22Rv1 (cell line): ENCODE results near the gene ZNFX1.

Source experiments
- H3K27ac ChIP-seq: fragments of 450-650 bp; 2 replicates; pipeline ENCODE4 v1.5.1; 2017
- ZFX ChIP-seq: fragments of 450-650 bp; IDR thresholded peaks from 2 replicates; pipeline ENCODE4 v1.6.1; 2017; ENCODE audit warnings: antibody characterized with exemption, borderline replicate concordance
- TF ChIP-seq, protein P1 (sequence below): fragments of 450-650 bp; IDR thresholded peaks from 2 replicates; pipeline ENCODE4 v1.5.1; 2017; ENCODE audit warnings: mild to moderate bottlenecking

Gene ZNFX1

DNA sequence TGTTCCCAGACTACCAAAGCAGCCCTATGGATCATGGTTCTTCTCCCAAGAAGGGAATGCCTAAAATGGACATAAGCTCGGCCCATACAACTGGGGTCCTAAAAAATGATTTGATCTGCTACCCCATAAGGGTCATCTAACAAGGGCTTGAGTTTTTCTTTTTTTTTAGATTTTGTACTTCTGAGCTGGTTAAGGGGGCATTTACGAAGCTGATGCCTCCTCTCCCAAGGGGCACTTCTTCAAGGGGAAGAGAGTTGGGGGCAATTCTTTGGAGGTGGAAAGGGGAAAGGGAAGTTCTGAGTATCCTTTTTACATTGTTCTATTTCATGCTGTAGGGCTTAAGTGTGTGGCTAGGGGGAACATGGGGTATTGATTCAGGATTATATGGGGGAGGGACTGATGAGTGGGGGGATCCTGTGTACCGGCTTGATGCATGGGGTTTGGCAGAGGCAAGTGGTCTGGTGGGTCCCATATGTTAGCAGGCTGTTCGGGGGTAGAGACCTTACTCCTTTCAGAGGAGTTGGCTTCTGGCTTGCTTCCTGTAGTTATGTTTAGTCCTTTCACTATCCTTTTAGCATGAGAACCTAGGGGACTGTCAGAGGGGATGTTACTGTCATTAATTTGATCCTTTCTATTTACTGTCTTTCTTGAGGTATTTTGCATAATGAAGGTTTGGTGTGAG, 8.1 kb upstream of the ZNFX1 start:
- TF ChIP-seq, protein P1, sequence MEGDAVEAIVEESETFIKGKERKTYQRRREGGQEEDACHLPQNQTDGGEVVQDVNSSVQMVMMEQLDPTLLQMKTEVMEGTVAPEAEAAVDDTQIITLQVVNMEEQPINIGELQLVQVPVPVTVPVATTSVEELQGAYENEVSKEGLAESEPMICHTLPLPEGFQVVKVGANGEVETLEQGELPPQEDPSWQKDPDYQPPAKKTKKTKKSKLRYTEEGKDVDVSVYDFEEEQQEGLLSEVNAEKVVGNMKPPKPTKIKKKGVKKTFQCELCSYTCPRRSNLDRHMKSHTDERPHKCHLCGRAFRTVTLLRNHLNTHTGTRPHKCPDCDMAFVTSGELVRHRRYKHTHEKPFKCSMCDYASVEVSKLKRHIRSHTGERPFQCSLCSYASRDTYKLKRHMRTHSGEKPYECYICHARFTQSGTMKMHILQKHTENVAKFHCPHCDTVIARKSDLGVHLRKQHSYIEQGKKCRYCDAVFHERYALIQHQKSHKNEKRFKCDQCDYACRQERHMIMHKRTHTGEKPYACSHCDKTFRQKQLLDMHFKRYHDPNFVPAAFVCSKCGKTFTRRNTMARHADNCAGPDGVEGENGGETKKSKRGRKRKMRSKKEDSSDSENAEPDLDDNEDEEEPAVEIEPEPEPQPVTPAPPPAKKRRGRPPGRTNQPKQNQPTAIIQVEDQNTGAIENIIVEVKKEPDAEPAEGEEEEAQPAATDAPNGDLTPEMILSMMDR = no peak
- no peak for TF ChIP-seq ZFX
- H3K27ac ChIP-seq = peak overlapping the region; percentile 73

DNA sequence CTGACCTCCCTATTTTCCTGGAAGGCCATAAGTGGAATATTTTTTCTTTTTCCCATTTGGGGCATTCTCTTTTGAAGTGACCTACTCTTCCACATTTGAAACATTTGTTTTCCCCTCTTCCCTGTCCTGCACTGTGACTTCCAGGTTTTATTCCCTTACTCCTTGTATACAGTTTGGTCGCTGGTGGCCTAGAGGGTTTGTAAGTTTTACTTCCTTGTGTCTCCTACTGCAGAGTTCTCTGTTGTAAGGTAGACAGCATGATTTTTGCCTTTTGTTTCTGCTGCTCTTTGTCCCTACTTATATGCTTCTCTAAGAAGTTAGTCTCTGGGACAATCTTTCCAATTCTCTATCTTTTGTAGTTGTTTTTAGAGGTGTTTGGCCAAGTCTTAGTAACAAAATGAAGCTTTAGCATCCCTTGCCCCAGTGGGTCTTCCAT, 7.4 kb upstream of the ZNFX1 start:
- TF ChIP-seq, protein P1 = no peak
- no peak for TF ChIP-seq ZFX
- peak overlapping the region; percentile 73 for H3K27ac ChIP-seq

DNA sequence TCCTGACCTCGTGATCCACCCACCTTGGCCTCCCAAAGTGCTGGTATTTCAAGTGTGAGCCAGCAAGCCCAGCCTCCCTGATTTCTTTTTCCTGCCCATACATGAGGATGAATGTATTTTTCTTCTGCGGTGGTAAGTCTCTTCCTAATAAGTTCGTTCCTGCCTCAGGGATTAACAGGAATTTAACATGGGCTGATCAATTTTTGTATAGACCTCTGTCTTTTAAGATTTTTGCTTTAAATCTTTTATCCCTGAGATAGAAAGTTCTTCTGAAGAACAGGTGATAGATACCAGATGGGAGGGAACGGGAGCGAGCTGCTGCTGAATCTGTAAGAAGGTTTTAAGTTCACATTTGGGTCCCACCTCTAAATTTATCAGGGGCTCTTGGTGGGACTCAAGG, 7.0 kb upstream of the ZNFX1 start:
- peak overlapping the region; percentile 73; the same call in 1 of the 2 replicates for H3K27ac ChIP-seq

DNA sequence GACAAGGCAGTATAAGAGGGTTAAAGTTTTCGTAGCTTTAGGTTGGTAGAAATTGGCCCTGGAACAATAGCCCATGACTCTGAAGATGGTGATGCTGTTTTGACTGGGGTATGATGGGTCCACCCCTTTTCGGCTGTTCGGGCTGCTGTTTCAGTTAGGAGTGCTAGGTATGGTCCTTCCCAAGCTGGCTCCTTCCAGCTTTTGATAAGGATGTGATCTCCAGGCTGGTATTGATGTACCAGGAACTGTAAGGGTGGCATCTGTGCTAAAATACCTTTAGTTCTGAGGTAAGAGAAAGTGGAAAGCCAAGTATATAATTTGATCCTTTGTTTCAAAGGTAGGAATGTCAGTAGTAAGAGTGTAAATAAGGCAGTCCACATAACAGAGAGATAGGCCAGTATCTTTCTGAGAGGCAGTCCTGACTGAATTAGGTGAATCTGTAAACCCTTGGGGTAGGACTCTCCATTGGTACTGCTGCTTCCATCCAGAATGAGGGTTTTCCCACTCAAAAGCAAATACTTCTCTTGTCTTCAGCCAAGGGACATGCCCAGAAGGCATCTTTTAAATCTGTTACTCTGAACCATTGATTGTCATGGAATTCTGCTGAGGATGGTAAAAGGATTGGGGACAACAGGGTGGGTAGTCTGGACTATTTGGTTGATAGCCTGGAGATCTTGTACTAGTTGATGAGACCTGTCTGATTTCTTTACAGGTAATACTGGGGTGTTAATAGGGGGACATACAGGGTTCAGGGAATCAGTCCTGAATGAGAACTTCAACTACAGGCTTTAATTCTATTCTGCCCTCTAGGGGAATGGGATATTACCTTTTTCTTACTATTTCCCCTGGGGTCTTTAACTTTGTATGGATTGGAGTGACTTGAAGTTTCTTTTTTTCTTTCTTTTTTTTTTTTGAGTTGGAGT, 6.1 kb upstream of the ZNFX1 start:
- no peak for TF ChIP-seq ZFX
- TF ChIP-seq, protein P1 = no peak
- H3K27ac ChIP-seq = peak overlapping the region; percentile 73

More for the DNA sequence above, 7.0 kb upstream of the ZNFX1 start:
- TF ChIP-seq ZFX = no peak
- TF ChIP-seq, protein P1 = no peak

DNA sequence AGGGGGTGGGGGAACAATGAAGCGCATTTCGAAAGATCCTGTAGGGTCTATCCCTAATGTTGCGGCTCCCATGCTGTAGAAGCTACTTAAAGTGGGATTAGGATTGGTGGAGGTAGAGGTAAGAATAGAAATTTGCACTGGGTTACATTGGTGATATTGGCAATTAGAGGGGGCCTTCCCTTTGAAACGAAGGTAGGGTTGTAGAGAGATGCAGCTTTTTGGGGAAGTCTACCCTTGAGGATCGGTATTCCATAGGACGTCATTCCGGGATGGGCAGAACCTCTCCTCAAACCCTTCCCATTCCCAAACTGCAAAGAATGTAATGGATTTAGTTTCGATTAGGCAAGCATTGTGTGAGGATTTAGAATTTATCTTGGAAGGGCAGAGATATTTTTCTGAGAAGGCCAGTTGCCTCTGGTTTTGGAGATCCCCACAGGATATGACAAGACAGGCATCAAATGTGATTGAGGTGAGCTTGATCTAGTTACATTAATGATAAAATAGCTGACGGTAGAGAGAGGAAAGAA, 5.4 kb upstream of the ZNFX1 start:
- H3K27ac ChIP-seq = peak overlapping the region; percentile 73; the same call in 1 of the 2 replicates
- TF ChIP-seq ZFX = no peak

DNA sequence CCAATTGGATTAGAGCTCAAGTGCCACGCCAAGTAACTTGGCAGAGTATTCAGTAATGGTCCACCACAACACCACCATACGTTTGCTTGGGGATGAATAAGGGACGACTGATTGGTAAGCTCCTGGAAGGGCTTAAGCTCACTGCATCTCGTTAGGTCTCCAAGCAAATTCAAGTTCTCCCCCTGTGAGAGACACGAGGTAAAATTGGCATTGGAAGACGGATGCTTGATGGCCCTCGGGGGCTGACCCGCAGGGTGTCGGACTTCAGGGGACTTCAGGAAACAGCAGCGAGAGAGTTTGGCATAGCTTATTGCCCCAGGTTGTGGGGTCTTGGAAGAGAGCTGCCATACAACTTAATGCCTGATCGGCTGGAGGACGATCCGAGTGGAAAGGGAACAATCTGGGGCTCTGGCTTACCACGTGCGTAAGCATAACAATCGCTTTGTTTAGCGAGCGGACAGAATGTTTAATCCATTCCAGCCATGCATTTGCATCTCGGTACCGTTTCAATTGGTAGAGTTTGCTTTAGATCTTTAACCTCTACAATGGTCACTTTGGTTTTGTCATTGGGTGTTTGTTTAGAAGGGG, 4.8 kb upstream of the ZNFX1 start:
- TF ChIP-seq, protein P1 = no peak
- no peak for TF ChIP-seq ZFX
- 0 out of 2 replicates have a peak overlapping the region, but pooled peaks have one; percentile 7 for H3K27ac ChIP-seq

DNA sequence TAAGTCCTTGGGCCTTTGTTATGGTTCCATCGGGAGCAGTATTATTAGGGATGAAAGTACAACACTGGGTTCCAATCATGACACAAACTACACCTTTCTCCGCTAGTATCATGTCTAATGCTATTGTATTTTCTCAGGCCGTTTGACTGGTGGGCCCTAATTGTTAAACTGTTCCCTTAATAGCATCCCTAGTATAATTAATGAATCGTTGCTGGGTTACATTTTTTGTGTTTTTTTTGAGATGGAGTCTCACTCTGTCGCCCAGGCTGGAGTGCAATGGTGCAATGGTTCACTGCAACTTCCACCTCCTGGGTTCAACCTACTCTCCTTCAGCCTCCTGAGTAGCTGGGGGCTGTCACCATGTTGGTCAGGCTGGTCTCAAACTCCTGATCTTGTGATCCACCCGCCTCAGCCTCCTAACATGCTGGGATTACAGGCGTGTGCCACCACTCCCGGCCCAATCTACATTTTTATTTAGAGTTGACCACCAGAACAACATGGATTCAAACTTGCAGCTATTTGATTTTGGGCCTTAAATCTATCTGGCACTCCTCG, 4.1 kb upstream of the ZNFX1 start:
- TF ChIP-seq, protein P1 = no peak
- no peak for TF ChIP-seq ZFX
- H3K27ac ChIP-seq = 0 out of 2 replicates have a peak overlapping the region, but pooled peaks have one; percentile 7
